ENCODE measurements around the gene LRRC14B.

DNA sequence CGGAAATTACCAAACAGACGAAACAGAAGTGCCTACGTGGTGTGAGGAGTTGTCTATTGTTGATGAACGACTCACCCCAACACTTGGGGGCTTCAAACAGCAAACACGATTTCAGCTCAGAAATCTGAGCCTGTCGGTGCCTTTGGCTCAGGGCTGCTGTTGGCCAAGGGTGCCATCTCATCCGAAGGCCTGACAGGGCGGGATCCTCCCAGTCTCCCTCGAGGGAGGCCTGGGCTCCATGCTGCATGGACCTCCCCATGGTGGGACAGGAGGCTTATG, 1.3 kb downstream of the LRRC14B start:
- TF ChIP-seq POLR2A (IDR thresholded peaks at IDR 0.05) = no peak
- TF ChIP-seq, protein P1, sequence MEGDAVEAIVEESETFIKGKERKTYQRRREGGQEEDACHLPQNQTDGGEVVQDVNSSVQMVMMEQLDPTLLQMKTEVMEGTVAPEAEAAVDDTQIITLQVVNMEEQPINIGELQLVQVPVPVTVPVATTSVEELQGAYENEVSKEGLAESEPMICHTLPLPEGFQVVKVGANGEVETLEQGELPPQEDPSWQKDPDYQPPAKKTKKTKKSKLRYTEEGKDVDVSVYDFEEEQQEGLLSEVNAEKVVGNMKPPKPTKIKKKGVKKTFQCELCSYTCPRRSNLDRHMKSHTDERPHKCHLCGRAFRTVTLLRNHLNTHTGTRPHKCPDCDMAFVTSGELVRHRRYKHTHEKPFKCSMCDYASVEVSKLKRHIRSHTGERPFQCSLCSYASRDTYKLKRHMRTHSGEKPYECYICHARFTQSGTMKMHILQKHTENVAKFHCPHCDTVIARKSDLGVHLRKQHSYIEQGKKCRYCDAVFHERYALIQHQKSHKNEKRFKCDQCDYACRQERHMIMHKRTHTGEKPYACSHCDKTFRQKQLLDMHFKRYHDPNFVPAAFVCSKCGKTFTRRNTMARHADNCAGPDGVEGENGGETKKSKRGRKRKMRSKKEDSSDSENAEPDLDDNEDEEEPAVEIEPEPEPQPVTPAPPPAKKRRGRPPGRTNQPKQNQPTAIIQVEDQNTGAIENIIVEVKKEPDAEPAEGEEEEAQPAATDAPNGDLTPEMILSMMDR (IDR thresholded peaks at IDR 0.05) = no peak

All from sigmoid colon (tissue), 3 donors.